HG02840 (cell line): ENCODE data around the gene SCAPER.

Source experiments
- ATAC-seq: cut with Tn5 transposase; IDR thresholded peaks from one replicate; pipeline ENCODE4 v1.9.1; 2021; ENCODE audit warnings: mild to moderate bottlenecking, moderate library complexity, moderate number of reproducible peaks; ENCODE audit not compliant: unreplicated experiment, low FRiP score

SCAPER gene

GRCh38 chr15:76905013-76905839 is at the start of gene SCAPER:
TSS of gene SCAPER (minus strand) at chr15:76905340. CDS start at chr15:76883817, 21,523 bp downstream.
- peak; percentile 80 for ATAC-seq

- ATAC-seq = no peak
Measured at GRCh38 chr15:76954744-76955143, 49.6 kb upstream of the SCAPER start.

- no peak for ATAC-seq
Measured at GRCh38 chr15:76953913-76954312, 48.8 kb upstream of the SCAPER start.

- ATAC-seq = no peak
Measured at GRCh38 chr15:76951220-76951619, 46.1 kb upstream of the SCAPER start.

GRCh38 chr15:76947454-76947853 is 42.3 kb upstream of the SCAPER start:
- no peak for ATAC-seq

- ATAC-seq = no peak
Measured at GRCh38 chr15:76945494-76946093, 40.5 kb upstream of the SCAPER start.

- ATAC-seq = no peak
Measured at GRCh38 chr15:76942331-76942730, 37.2 kb upstream of the SCAPER start.

- no peak for ATAC-seq
Measured at GRCh38 chr15:76941636-76942035, 36.5 kb upstream of the SCAPER start.

- no peak for ATAC-seq
Measured at GRCh38 chr15:76939715-76940114, 34.6 kb upstream of the SCAPER start.

- ATAC-seq = no peak
Measured at GRCh38 chr15:76938752-76939151, 33.6 kb upstream of the SCAPER start.

GRCh38 chr15:76936671-76937070 is 31.5 kb upstream of the SCAPER start:
- no peak for ATAC-seq

- no peak for ATAC-seq
Measured at GRCh38 chr15:76935620-76936019, 30.5 kb upstream of the SCAPER start.

- ATAC-seq = peak; percentile 11
Measured at GRCh38 chr15:76932135-76932966, 27.2 kb upstream of the SCAPER start.

GRCh38 chr15:76931397-76932134 is 26.4 kb upstream of the SCAPER start, which contains the start of gene RCN2:
TSS of gene RCN2 (plus strand) at chr15:76931749. CDS start at chr15:76931842, 93 bp downstream.
- ATAC-seq = peak; percentile 96

- ATAC-seq = no peak
Measured at GRCh38 chr15:76930831-76931396, 25.8 kb upstream of the SCAPER start.

- ATAC-seq = no peak
Measured at GRCh38 chr15:76929011-76929760, 24.0 kb upstream of the SCAPER start.

- ATAC-seq = no peak
Measured at GRCh38 chr15:76928201-76928600, 23.1 kb upstream of the SCAPER start.

- ATAC-seq = no peak
Measured at GRCh38 chr15:76916369-76916768, 11.2 kb upstream of the SCAPER start.

- no peak for ATAC-seq
Measured at GRCh38 chr15:76913737-76914136, 8.6 kb upstream of the SCAPER start.
